Hepatocyte (in vitro differentiated cells): ENCODE results near the gene MINDY4. TPM values are rescaled to one million over a fixed set of nuclear protein-coding genes. Genes with fewer than 3 reads are reported as not detected.
A peak's percentile ranks its signal among the peaks of the same experiment; 100 is the strongest.

Source experiments
- DNase-seq: peaks from one replicate; pipeline ENCODE4 v3.0.0-alpha.2; 2016; ENCODE audit warnings: low spot score
- H2AFZ ChIP-seq: fragments of 200-600 bp; sonication (generic); 2 replicates; pipeline ENCODE4 v1.6.0; 2016; ENCODE audit warnings: antibody characterized with exemption, mild to moderate bottlenecking
- H3K27ac ChIP-seq: fragments of 200-600 bp; sonication (generic); 2 replicates; pipeline ENCODE4 v1.5.1; 2016; ENCODE audit warnings: mild to moderate bottlenecking
- H3K27me3 ChIP-seq: fragments of 200-600 bp; sonication (generic); 2 replicates; pipeline ENCODE4 v1.6.1; 2016
- H3K36me3 ChIP-seq: fragments of 200-600 bp; sonication (generic); replicated peaks from 2 replicates; pipeline ENCODE4 v1.5.1; 2016; ENCODE audit warnings: low read depth; ENCODE audit not compliant: insufficient read depth
- H3K4me1 ChIP-seq: fragments of 200-600 bp; sonication (generic); 2 replicates; pipeline ENCODE4 v1.5.1; 2016; ENCODE audit warnings: mild to moderate bottlenecking, moderate library complexity; ENCODE audit not compliant: insufficient read depth
- H3K4me2 ChIP-seq: fragments of 200-600 bp; sonication (generic); 2 replicates; pipeline ENCODE4 v1.6.0; 2016
- H3K4me3 ChIP-seq: fragments of 200-600 bp; sonication (generic); 2 replicates; pipeline ENCODE4 v1.5.1; 2016; ENCODE audit warnings: mild to moderate bottlenecking
- H3K79me2 ChIP-seq: fragments of 200-600 bp; sonication (generic); 2 replicates; pipeline ENCODE4 v1.6.0; 2017; ENCODE audit warnings: mild to moderate bottlenecking
- H3K9me2 ChIP-seq: fragments of 200-600 bp; sonication (generic); replicated peaks from 2 replicates; pipeline ENCODE4 v1.6.0; 2017; ENCODE audit warnings: mild to moderate bottlenecking; ENCODE audit not compliant: insufficient read depth
- H3K9me3 ChIP-seq: fragments of 200-600 bp; sonication (generic); 2 replicates; pipeline ENCODE4 v1.5.1; 2016; ENCODE audit warnings: low read depth, mild to moderate bottlenecking
- H4K20me1 ChIP-seq: fragments of 200-600 bp; sonication (generic); 2 replicates; pipeline ENCODE4 v1.6.0; 2016; ENCODE audit warnings: mild to moderate bottlenecking; ENCODE audit not compliant: insufficient read depth, poor library complexity, severe bottlenecking
- CTCF ChIP-seq: fragments of 200-600 bp; sonication (generic); IDR thresholded peaks from 2 replicates; pipeline ENCODE4 v1.5.1; 2016; ENCODE audit warnings: antibody characterized with exemption, mild to moderate bottlenecking; ENCODE audit not compliant: poor library complexity
- EZH2 ChIP-seq: fragments of 200-600 bp; sonication (generic); IDR thresholded peaks from 2 replicates; pipeline ENCODE4 v1.6.1; 2016; ENCODE audit warnings: antibody characterized with exemption, mild to moderate bottlenecking, borderline replicate concordance
- EZH2phosphoT487 ChIP-seq: fragments of 200-600 bp; sonication (generic); IDR thresholded peaks from one replicate; pipeline ENCODE4 v1.6.1; 2018; ENCODE audit warnings: antibody characterized with exemption, mild to moderate bottlenecking, low read depth, moderate library complexity; ENCODE audit not compliant: unreplicated experiment, severe bottlenecking
- WGBS: methylation state at CpG from one replicate; pipeline ENCODE4 v1.1.6; 2016; ENCODE audit warnings: low lambda C conversion rate; ENCODE audit errors: missing lambda C conversion rate; 5-methylcytosine and 5-hydroxymethylcytosine counted together
- polyA plus RNA-seq: library from polyadenylated mRNA; unstranded; fragments of >200 nt; fragmentation: Nextera tagmentation; extraction: Ambion mirVana; gene quantifications from 2 replicates; pipeline ENCODE4 v1.2.1, GENCODE V29; 2016
- total RNA-seq: library from RNA; depleted of rRNA; stranded (reverse); fragments of >200 nt; gene quantifications from 2 replicates; pipeline ENCODE4 v1.2.3, GENCODE V29; 2014

MINDY4 gene
- total and polyA plus RNA-seq, 2 experiments from 2014 or later: 4.4 to 6.3 TPM

GRCh38 chr7:30752484-30752883 lies 18.7 kb upstream of the MINDY4 start:
- Histone ChIP-seq H4K20me1 (no peaks in the 10 kb centered on the region), H3K36me3 (no peaks in the 10 kb centered on the region), H3K9me3 (no peaks in the 10 kb centered on the region), H3K4me3 (no peak overlapping the region), H3K27me3 (no peaks in the 10 kb centered on the region), H3K4me2 (no peak overlapping the region), H3K4me1 (peaks cover 11% of the 10 kb centered on the region), H3K27ac (peak overlapping the region; percentile 9), H3K9me2 (no peaks in the 10 kb centered on the region), H2AFZ (no peak overlapping the region), H3K79me2 (no peaks in the 10 kb centered on the region)
- DNase-seq: no peak
- TF ChIP-seq CTCF (no peak), EZH2 (no peak), EZH2phosphoT487 (no peak)
- 88% methylated on average over 6 of the region's 6 CpGs for WGBS

- no peak for DNase-seq
- Histone ChIP-seq H3K27me3 (no peaks in the 10 kb centered on the region), H3K36me3 (no peaks in the 10 kb centered on the region), H3K4me1 (peaks cover 11% of the 10 kb centered on the region), H3K9me2 (no peaks in the 10 kb centered on the region), H3K9me3 (no peaks in the 10 kb centered on the region), H2AFZ (no peak overlapping the region), H3K4me2 (no peak overlapping the region), H3K4me3 (no peak overlapping the region), H3K27ac (peak overlapping the region; percentile 9), H3K79me2 (no peaks in the 10 kb centered on the region), H4K20me1 (no peaks in the 10 kb centered on the region)
- WGBS: 58% methylated on average over 5 of the region's 5 CpGs
- TF ChIP-seq EZH2phosphoT487: no peak
- TF ChIP-seq EZH2: no peak
- TF ChIP-seq CTCF: no peak
These were observed 18.2 kb upstream of the MINDY4 start for GRCh38 chr7:30752979-30753378.

GRCh38 chr7:30754315-30754877 lies 16.8 kb upstream of the MINDY4 start:
- H3K4me2 ChIP-seq: no peak overlapping the region
- no peaks in the 10 kb centered on the region for H3K79me2 ChIP-seq
- no peak for TF ChIP-seq EZH2
- no peak for TF ChIP-seq EZH2phosphoT487
- no peak for TF ChIP-seq CTCF
- H4K20me1 ChIP-seq: no peaks in the 10 kb centered on the region
- WGBS: 87% methylated on average over 6 of the region's 6 CpGs
- H3K27me3 ChIP-seq: no peaks in the 10 kb centered on the region
- no peak overlapping the region for H3K4me3 ChIP-seq
- no peaks in the 10 kb centered on the region for H3K9me3 ChIP-seq
- no peaks in the 10 kb centered on the region for H3K36me3 ChIP-seq
- no peak overlapping the region for H3K27ac ChIP-seq
- no peak overlapping the region for H2AFZ ChIP-seq
- H3K4me1 ChIP-seq: peaks cover 11% of the 10 kb centered on the region
- no peaks in the 10 kb centered on the region for H3K9me2 ChIP-seq
- DNase-seq: no peak
